ENCODE results near the gene SEMA4B. TPM values are rescaled to one million over a fixed set of nuclear protein-coding genes. Genes with fewer than 3 reads are reported as not detected.

The SEMA4B gene
- total and polyA plus RNA-seq, 2 of the 8 experiments (the other 6 are each of a cell fraction or from before 2014, with no cell fraction given) = 42.7 to 43.0 TPM

DNA sequence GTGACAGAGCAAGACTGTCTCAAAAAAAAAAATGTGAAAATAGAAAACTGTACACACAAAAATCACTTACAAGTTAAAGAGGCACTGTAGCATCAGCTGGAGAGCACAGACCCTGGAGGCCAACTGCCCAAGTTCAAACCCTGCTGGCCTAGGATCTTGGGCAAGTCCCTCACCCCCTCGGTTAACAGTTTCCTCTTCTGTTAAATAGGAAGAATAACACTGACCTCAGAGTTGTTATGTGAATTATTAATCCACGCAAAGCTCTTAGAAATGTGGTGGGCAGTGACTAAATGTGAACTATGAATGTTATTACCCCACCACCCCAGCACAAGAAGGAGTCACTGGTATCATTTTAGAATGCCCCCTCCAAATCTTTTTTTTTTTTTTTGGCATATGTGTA lies 21.4 kb downstream of the SEMA4B start (continued):
- no peak for TF ChIP-seq CHD2 (IDR thresholded peaks at IDR 0.05; ENCODE audit: low read length)
- no peak for TF ChIP-seq SUZ12 (IDR thresholded peaks at IDR 0.05; ENCODE audit: low read length)
- TF ChIP-seq, protein P1, sequence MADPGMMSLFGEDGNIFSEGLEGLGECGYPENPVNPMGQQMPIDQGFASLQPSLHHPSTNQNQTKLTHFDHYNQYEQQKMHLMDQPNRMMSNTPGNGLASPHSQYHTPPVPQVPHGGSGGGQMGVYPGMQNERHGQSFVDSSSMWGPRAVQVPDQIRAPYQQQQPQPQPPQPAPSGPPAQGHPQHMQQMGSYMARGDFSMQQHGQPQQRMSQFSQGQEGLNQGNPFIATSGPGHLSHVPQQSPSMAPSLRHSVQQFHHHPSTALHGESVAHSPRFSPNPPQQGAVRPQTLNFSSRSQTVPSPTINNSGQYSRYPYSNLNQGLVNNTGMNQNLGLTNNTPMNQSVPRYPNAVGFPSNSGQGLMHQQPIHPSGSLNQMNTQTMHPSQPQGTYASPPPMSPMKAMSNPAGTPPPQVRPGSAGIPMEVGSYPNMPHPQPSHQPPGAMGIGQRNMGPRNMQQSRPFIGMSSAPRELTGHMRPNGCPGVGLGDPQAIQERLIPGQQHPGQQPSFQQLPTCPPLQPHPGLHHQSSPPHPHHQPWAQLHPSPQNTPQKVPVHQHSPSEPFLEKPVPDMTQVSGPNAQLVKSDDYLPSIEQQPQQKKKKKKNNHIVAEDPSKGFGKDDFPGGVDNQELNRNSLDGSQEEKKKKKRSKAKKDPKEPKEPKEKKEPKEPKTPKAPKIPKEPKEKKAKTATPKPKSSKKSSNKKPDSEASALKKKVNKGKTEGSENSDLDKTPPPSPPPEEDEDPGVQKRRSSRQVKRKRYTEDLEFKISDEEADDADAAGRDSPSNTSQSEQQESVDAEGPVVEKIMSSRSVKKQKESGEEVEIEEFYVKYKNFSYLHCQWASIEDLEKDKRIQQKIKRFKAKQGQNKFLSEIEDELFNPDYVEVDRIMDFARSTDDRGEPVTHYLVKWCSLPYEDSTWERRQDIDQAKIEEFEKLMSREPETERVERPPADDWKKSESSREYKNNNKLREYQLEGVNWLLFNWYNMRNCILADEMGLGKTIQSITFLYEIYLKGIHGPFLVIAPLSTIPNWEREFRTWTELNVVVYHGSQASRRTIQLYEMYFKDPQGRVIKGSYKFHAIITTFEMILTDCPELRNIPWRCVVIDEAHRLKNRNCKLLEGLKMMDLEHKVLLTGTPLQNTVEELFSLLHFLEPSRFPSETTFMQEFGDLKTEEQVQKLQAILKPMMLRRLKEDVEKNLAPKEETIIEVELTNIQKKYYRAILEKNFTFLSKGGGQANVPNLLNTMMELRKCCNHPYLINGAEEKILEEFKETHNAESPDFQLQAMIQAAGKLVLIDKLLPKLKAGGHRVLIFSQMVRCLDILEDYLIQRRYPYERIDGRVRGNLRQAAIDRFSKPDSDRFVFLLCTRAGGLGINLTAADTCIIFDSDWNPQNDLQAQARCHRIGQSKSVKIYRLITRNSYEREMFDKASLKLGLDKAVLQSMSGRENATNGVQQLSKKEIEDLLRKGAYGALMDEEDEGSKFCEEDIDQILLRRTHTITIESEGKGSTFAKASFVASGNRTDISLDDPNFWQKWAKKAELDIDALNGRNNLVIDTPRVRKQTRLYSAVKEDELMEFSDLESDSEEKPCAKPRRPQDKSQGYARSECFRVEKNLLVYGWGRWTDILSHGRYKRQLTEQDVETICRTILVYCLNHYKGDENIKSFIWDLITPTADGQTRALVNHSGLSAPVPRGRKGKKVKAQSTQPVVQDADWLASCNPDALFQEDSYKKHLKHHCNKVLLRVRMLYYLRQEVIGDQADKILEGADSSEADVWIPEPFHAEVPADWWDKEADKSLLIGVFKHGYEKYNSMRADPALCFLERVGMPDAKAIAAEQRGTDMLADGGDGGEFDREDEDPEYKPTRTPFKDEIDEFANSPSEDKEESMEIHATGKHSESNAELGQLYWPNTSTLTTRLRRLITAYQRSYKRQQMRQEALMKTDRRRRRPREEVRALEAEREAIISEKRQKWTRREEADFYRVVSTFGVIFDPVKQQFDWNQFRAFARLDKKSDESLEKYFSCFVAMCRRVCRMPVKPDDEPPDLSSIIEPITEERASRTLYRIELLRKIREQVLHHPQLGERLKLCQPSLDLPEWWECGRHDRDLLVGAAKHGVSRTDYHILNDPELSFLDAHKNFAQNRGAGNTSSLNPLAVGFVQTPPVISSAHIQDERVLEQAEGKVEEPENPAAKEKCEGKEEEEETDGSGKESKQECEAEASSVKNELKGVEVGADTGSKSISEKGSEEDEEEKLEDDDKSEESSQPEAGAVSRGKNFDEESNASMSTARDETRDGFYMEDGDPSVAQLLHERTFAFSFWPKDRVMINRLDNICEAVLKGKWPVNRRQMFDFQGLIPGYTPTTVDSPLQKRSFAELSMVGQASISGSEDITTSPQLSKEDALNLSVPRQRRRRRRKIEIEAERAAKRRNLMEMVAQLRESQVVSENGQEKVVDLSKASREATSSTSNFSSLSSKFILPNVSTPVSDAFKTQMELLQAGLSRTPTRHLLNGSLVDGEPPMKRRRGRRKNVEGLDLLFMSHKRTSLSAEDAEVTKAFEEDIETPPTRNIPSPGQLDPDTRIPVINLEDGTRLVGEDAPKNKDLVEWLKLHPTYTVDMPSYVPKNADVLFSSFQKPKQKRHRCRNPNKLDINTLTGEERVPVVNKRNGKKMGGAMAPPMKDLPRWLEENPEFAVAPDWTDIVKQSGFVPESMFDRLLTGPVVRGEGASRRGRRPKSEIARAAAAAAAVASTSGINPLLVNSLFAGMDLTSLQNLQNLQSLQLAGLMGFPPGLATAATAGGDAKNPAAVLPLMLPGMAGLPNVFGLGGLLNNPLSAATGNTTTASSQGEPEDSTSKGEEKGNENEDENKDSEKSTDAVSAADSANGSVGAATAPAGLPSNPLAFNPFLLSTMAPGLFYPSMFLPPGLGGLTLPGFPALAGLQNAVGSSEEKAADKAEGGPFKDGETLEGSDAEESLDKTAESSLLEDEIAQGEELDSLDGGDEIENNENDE (IDR thresholded peaks at IDR 0.05; ENCODE audit: insufficient replicate concordance, low read length) = no peak
- no peak for TF ChIP-seq GABPA (IDR thresholded peaks at IDR 0.05; ENCODE audit: borderline replicate concordance, insufficient read depth, low read length)
